SU-DHL-6 (cell line): ENCODE results near the gene C1QTNF7.

Experiments
- CTCF ChIP-seq: fragments of 200-600 bp; sonication (generic); IDR thresholded peaks from one replicate; pipeline ENCODE4 v1.5.1; 2017; ENCODE audit warnings: antibody characterized with exemption, mild to moderate bottlenecking, low read length, moderate library complexity; ENCODE audit not compliant: insufficient read depth, poor library complexity, severe bottlenecking
- EZH2phosphoT487 ChIP-seq: fragments of 200-600 bp; sonication (generic), shearing (Covaris generic); conservative IDR thresholded peaks from 2 replicates; pipeline ENCODE4 v1.6.1; 2018; ENCODE audit warnings: mild to moderate bottlenecking, antibody characterized with exemption, low read length, moderate library complexity, mixed read lengths

GRCh38 chr4:15493411-15493810 lies 65.6 kb downstream of the C1QTNF7 start:
- TF ChIP-seq CTCF (no peak), EZH2phosphoT487 (no peak)
